B cell (primary cell): ENCODE data around the gene TXNRD1.

Experiments
- EZH2 ChIP-seq: IDR thresholded peaks from 2 replicates; pipeline ENCODE4 v1.6.1; 2012; ENCODE audit warnings: borderline replicate concordance, low read depth, mild to moderate bottlenecking, moderate library complexity, low read length; ENCODE audit not compliant: insufficient read depth, poor library complexity, severe bottlenecking
- TF ChIP-seq, protein P1 (sequence below): fragments of 200-600 bp; IDR thresholded peaks from one replicate; pipeline ENCODE4 v1.8.0; 2022; ENCODE audit warnings: antibody characterized with exemption, mild to moderate bottlenecking

DNA sequence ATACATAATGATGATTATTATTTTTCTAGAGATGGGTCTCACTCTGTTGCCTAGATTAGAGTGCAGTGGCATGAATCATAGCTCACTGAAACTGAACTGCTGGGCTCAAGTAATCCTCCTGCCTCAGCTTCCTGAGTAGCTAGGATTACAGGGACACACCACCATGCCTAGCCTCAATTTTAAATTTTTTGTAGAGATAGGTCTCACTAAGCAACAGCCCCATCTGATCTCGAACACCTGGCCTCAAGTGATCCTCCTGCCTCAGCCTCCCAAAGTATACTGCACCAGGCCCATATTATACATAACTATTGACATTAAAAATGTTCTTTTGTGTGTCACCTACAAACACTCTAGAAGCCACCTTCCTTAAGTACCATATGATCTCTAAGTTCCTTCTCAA, 3.4 kb downstream of the TXNRD1 start:
- TF ChIP-seq, protein P1, sequence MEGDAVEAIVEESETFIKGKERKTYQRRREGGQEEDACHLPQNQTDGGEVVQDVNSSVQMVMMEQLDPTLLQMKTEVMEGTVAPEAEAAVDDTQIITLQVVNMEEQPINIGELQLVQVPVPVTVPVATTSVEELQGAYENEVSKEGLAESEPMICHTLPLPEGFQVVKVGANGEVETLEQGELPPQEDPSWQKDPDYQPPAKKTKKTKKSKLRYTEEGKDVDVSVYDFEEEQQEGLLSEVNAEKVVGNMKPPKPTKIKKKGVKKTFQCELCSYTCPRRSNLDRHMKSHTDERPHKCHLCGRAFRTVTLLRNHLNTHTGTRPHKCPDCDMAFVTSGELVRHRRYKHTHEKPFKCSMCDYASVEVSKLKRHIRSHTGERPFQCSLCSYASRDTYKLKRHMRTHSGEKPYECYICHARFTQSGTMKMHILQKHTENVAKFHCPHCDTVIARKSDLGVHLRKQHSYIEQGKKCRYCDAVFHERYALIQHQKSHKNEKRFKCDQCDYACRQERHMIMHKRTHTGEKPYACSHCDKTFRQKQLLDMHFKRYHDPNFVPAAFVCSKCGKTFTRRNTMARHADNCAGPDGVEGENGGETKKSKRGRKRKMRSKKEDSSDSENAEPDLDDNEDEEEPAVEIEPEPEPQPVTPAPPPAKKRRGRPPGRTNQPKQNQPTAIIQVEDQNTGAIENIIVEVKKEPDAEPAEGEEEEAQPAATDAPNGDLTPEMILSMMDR: no peak
- no peak for TF ChIP-seq EZH2
